ENCODE measurements around the gene FAM114A1.

Gene FAM114A1

GRCh38 chr4:38891051-38891983, 23.7 kb downstream of the FAM114A1 start:
- TF ChIP-seq ZNF274 (IDR thresholded peaks at IDR 0.05; ENCODE audit: low read depth, low read length) (no peak), YY1 (IDR thresholded peaks at IDR 0.05; ENCODE audit: insufficient read depth, insufficient read length) (no peak), SUZ12 (IDR thresholded peaks at IDR 0.05; ENCODE audit: extremely low read depth, insufficient read depth, insufficient read length) (no peak)
- no peak overlapping the region for H3K9ac ChIP-seq (ENCODE audit: insufficient read length, low read depth)
- H3K4me1 ChIP-seq (ENCODE audit: insufficient read depth, insufficient read length): no peaks in the 10 kb centered on the region
- H3K4me3 ChIP-seq (ENCODE audit: insufficient read length, low read depth): no peak overlapping the region
- DNase-seq (ENCODE audit: low read depth, low spot score): no peak
- H3K9me3 ChIP-seq (ENCODE audit: insufficient read depth, low read length): no peaks in the 10 kb centered on the region
- H3K27me3 ChIP-seq (ENCODE audit: insufficient read depth, insufficient read length): no peaks in the 10 kb centered on the region
- peaks cover 26% of the 10 kb centered on the region for H3K36me3 ChIP-seq (ENCODE audit: insufficient read depth, insufficient read length, low read length)

- H3K4me3 ChIP-seq (ENCODE audit: insufficient read length, low read depth): no peak overlapping the region
- H3K9me3 ChIP-seq (ENCODE audit: insufficient read depth, low read length): no peaks in the 10 kb centered on the region
- no peak overlapping the region for H3K9ac ChIP-seq (ENCODE audit: insufficient read length, low read depth)
- DNase-seq (ENCODE audit: low read depth, low spot score): no peak
- peaks cover 30% of the 10 kb centered on the region for H3K36me3 ChIP-seq (ENCODE audit: insufficient read depth, insufficient read length, low read length)
- TF ChIP-seq ZNF274 (IDR thresholded peaks at IDR 0.05; ENCODE audit: low read depth, low read length): no peak
- no peak for TF ChIP-seq YY1 (IDR thresholded peaks at IDR 0.05; ENCODE audit: insufficient read depth, insufficient read length)
- no peak for TF ChIP-seq SUZ12 (IDR thresholded peaks at IDR 0.05; ENCODE audit: extremely low read depth, insufficient read depth, insufficient read length)
- H3K27me3 ChIP-seq (ENCODE audit: insufficient read depth, insufficient read length): no peaks in the 10 kb centered on the region
- no peaks in the 10 kb centered on the region for H3K4me1 ChIP-seq (ENCODE audit: insufficient read depth, insufficient read length)
Observed at GRCh38 chr4:38894322-38894982, 26.8 kb downstream of the FAM114A1 start.

- H3K9ac ChIP-seq (ENCODE audit: insufficient read length, low read depth): no peak overlapping the region
- DNase-seq (ENCODE audit: low read depth, low spot score): no peak
- H3K27me3 ChIP-seq (ENCODE audit: insufficient read depth, insufficient read length): no peaks in the 10 kb centered on the region
- H3K36me3 ChIP-seq (ENCODE audit: insufficient read depth, insufficient read length, low read length): peaks cover 26% of the 10 kb centered on the region
- H3K4me3 ChIP-seq (ENCODE audit: insufficient read length, low read depth): no peak overlapping the region
- no peaks in the 10 kb centered on the region for H3K4me1 ChIP-seq (ENCODE audit: insufficient read depth, insufficient read length)
- H3K9me3 ChIP-seq (ENCODE audit: insufficient read depth, low read length): no peaks in the 10 kb centered on the region
- TF ChIP-seq ZNF274 (IDR thresholded peaks at IDR 0.05; ENCODE audit: low read depth, low read length) (no peak), SUZ12 (IDR thresholded peaks at IDR 0.05; ENCODE audit: extremely low read depth, insufficient read depth, insufficient read length) (no peak), YY1 (IDR thresholded peaks at IDR 0.05; ENCODE audit: insufficient read depth, insufficient read length) (no peak)
Observed at GRCh38 chr4:38896940-38897339, 29.3 kb downstream of the FAM114A1 start.

- Histone ChIP-seq H3K27me3 (ENCODE audit: insufficient read depth, insufficient read length) (no peaks in the 10 kb centered on the region), H3K9me3 (ENCODE audit: insufficient read depth, low read length) (no peaks in the 10 kb centered on the region), H3K9ac (ENCODE audit: insufficient read length, low read depth) (no peak overlapping the region), H3K4me3 (ENCODE audit: insufficient read length, low read depth) (no peak overlapping the region), H3K4me1 (ENCODE audit: insufficient read depth, insufficient read length) (no peaks in the 10 kb centered on the region), H3K36me3 (ENCODE audit: insufficient read depth, insufficient read length, low read length) (peaks cover 22% of the 10 kb centered on the region)
- no peak for DNase-seq (ENCODE audit: low read depth, low spot score)
- TF ChIP-seq SUZ12 (IDR thresholded peaks at IDR 0.05; ENCODE audit: extremely low read depth, insufficient read depth, insufficient read length): no peak
- TF ChIP-seq ZNF274 (IDR thresholded peaks at IDR 0.05; ENCODE audit: low read depth, low read length): no peak
- no peak for TF ChIP-seq YY1 (IDR thresholded peaks at IDR 0.05; ENCODE audit: insufficient read depth, insufficient read length)
Observed at GRCh38 chr4:38898245-38898644, 30.6 kb downstream of the FAM114A1 start.

- peaks cover 20% of the 10 kb centered on the region for H3K36me3 ChIP-seq (ENCODE audit: insufficient read depth, insufficient read length, low read length)
- no peak overlapping the region for H3K4me3 ChIP-seq (ENCODE audit: insufficient read length, low read depth)
- no peaks in the 10 kb centered on the region for H3K4me1 ChIP-seq (ENCODE audit: insufficient read depth, insufficient read length)
- H3K9me3 ChIP-seq (ENCODE audit: insufficient read depth, low read length): no peaks in the 10 kb centered on the region
- no peak for TF ChIP-seq YY1 (IDR thresholded peaks at IDR 0.05; ENCODE audit: insufficient read depth, insufficient read length)
- TF ChIP-seq SUZ12 (IDR thresholded peaks at IDR 0.05; ENCODE audit: extremely low read depth, insufficient read depth, insufficient read length): no peak
- TF ChIP-seq ZNF274 (IDR thresholded peaks at IDR 0.05; ENCODE audit: low read depth, low read length): no peak
- no peak for DNase-seq (ENCODE audit: low read depth, low spot score)
- no peak overlapping the region for H3K9ac ChIP-seq (ENCODE audit: insufficient read length, low read depth)
- no peaks in the 10 kb centered on the region for H3K27me3 ChIP-seq (ENCODE audit: insufficient read depth, insufficient read length)
Observed at GRCh38 chr4:38902221-38902620, 34.6 kb downstream of the FAM114A1 start.

- H3K36me3 ChIP-seq (ENCODE audit: insufficient read depth, insufficient read length, low read length): peaks cover 22% of the 10 kb centered on the region
- TF ChIP-seq SUZ12 (IDR thresholded peaks at IDR 0.05; ENCODE audit: extremely low read depth, insufficient read depth, insufficient read length): no peak
- no peak for TF ChIP-seq YY1 (IDR thresholded peaks at IDR 0.05; ENCODE audit: insufficient read depth, insufficient read length)
- TF ChIP-seq ZNF274 (IDR thresholded peaks at IDR 0.05; ENCODE audit: low read depth, low read length): no peak
- no peaks in the 10 kb centered on the region for H3K9me3 ChIP-seq (ENCODE audit: insufficient read depth, low read length)
- H3K9ac ChIP-seq (ENCODE audit: insufficient read length, low read depth): no peak overlapping the region
- H3K4me1 ChIP-seq (ENCODE audit: insufficient read depth, insufficient read length): no peaks in the 10 kb centered on the region
- no peak overlapping the region for H3K4me3 ChIP-seq (ENCODE audit: insufficient read length, low read depth)
- H3K27me3 ChIP-seq (ENCODE audit: insufficient read depth, insufficient read length): no peaks in the 10 kb centered on the region
- DNase-seq (ENCODE audit: low read depth, low spot score): no peak
Observed at GRCh38 chr4:38902695-38903094, 35.1 kb downstream of the FAM114A1 start.

GRCh38 chr4:38904090-38904666, 36.6 kb downstream of the FAM114A1 start:
- Histone ChIP-seq H3K27me3 (ENCODE audit: insufficient read depth, insufficient read length) (no peaks in the 10 kb centered on the region), H3K4me1 (ENCODE audit: insufficient read depth, insufficient read length) (no peaks in the 10 kb centered on the region), H3K9ac (ENCODE audit: insufficient read length, low read depth) (no peak overlapping the region), H3K9me3 (ENCODE audit: insufficient read depth, low read length) (no peaks in the 10 kb centered on the region), H3K36me3 (ENCODE audit: insufficient read depth, insufficient read length, low read length) (peaks cover 27% of the 10 kb centered on the region), H3K4me3 (ENCODE audit: insufficient read length, low read depth) (no peak overlapping the region)
- no peak for DNase-seq (ENCODE audit: low read depth, low spot score)
- TF ChIP-seq ZNF274 (IDR thresholded peaks at IDR 0.05; ENCODE audit: low read depth, low read length) (no peak), YY1 (IDR thresholded peaks at IDR 0.05; ENCODE audit: insufficient read depth, insufficient read length) (no peak), SUZ12 (IDR thresholded peaks at IDR 0.05; ENCODE audit: extremely low read depth, insufficient read depth, insufficient read length) (no peak)

All from NT2/D1 (cell line).